Caco-2 (cell line): ENCODE measurements around the gene SKAP2. TPM values are rescaled to one million over a fixed set of nuclear protein-coding genes. Genes with fewer than 3 reads are reported as not detected.

Experiments used
- BruUV-seq: library from RNA; stranded (reverse); fragments of 400-500 nt; replicated peaks from 2 replicates; lab custom pipeline; 2021; lab: Mats Ljungman, UMichigan
- CTCF ChIA-PET: fragments of 300-600 bp; sonication (Branson Sonifier 250); formaldehyde crosslinking; loops from one replicate; lab custom pipeline; 2022; ENCODE audit warnings: antibody characterized with exemption; lab: Charles Lee
- POLR2A ChIA-PET: fragments of 300-600 bp; sonication (Branson Sonifier 250); formaldehyde crosslinking; loops from one replicate; lab custom pipeline; 2022; ENCODE audit warnings: antibody characterized with exemption; lab: Charles Lee
- DNase-seq, 2 experiments: peaks; one replicate each; pipeline versions ENCODE4 v3.0.0 to v3.0.0-alpha.2; 2020 to 2022
- H3K27me3 ChIP-seq: replicated peaks from 2 replicates; pipeline ENCODE4 v1.6.0; 2011; ENCODE audit warnings: low read length; ENCODE audit not compliant: control insufficient read depth, insufficient read depth
- H3K36me3 ChIP-seq: 2 replicates; pipeline ENCODE4 v1.5.1; 2011; ENCODE audit warnings: low read length; ENCODE audit not compliant: control insufficient read depth, insufficient read depth
- H3K4me1 ChIP-seq: fragments of 250-450 bp; sonication (Bioruptor Pico); 2 replicates; pipeline ENCODE4 v1.5.1; 2020; ENCODE audit warnings: mild to moderate bottlenecking
- H3K4me3 ChIP-seq: 2 replicates; pipeline ENCODE4 v1.5.1; 2011; ENCODE audit warnings: low read depth, mild to moderate bottlenecking, control low read depth, low read length
- H3K9me3 ChIP-seq: fragments of 250-450 bp; sonication (Bioruptor Pico); 2 replicates; pipeline ENCODE4 v1.5.1; 2020; ENCODE audit warnings: mild to moderate bottlenecking, moderate library complexity
- H3K27ac Mint-ChIP-seq: one replicate; pipeline ENCODE4 v1.8.0; 2022; ENCODE audit warnings: mixed read lengths; ENCODE audit not compliant: unreplicated experiment
- H3K27me3 Mint-ChIP-seq: one replicate; pipeline ENCODE4 v1.8.0; 2022; ENCODE audit warnings: mixed read lengths; ENCODE audit not compliant: insufficient read depth, unreplicated experiment
- H3K36me3 Mint-ChIP-seq: one replicate; pipeline ENCODE4 v1.8.0; 2022; ENCODE audit warnings: mild to moderate bottlenecking, mixed read lengths; ENCODE audit not compliant: insufficient read depth, unreplicated experiment
- H3K4me1 Mint-ChIP-seq: one replicate; pipeline ENCODE4 v1.8.0; 2022; ENCODE audit warnings: low read depth, mixed read lengths; ENCODE audit not compliant: unreplicated experiment
- H3K4me3 Mint-ChIP-seq: one replicate; pipeline ENCODE4 v1.8.0; 2022; ENCODE audit warnings: mild to moderate bottlenecking, moderate library complexity, mixed read lengths; ENCODE audit not compliant: unreplicated experiment
- H3K9me3 Mint-ChIP-seq: one replicate; pipeline ENCODE4 v1.8.0; 2022; ENCODE audit warnings: mixed read lengths; ENCODE audit not compliant: unreplicated experiment
- intact Hi-C: fragments of 100-400 bp; cut with micrococcal nuclease; formaldehyde crosslinking; loops from one replicate; pipeline ENCODE4 v1.10.0; 2022; ENCODE audit not compliant: unreplicated experiment
- total RNA-seq: library from RNA; stranded (reverse); gene quantifications from 2 replicates; pipeline ENCODE4 v1.2.3, GENCODE V29; 2022
- TF ChIP-seq, protein P1 (sequence below), 2 experiments: fragments of 200-600 bp in 1 of 2; IDR thresholded peaks; 1 replicate in 1 of 2; 2 replicates in 1 of 2; pipeline versions ENCODE4 v1.5.1 to v1.8.0; 2011 to 2022; ENCODE audit warnings: antibody characterized with exemption in 1 of 2, control low read depth in 1 of 2, inconsistent platforms in 1 of 2, low read depth in 1 of 2, low read length in 1 of 2, mild to moderate bottlenecking in 1 of 2, moderate library complexity in 1 of 2; ENCODE audit not compliant: insufficient read depth in 1 of 2, severe bottlenecking in 1 of 2, unreplicated experiment in 1 of 2

The SKAP2 gene
- total RNA-seq, 1 experiment from 2014 or later = 36.2 TPM

- intact Hi-C loops = no loop called here
- Histone ChIP-seq H3K36me3 (no peaks in the 10 kb centered on the region), H3K4me1 (no peaks in the 10 kb centered on the region), H3K9me3 (no peaks in the 10 kb centered on the region), H3K27me3 (no peaks in the 10 kb centered on the region), H3K4me3 (no peak overlapping the region)
- Mint-ChIP-seq H3K4me3 (no peak overlapping the region), H3K4me1 (no peaks in the 10 kb centered on the region), H3K27me3 (no peaks in the 10 kb centered on the region), H3K9me3 (no peaks in the 10 kb centered on the region), H3K27ac (no peak overlapping the region), H3K36me3 (no peaks in the 10 kb centered on the region)
- ChIA-PET CTCF (no interaction called here), POLR2A (no interaction called here)
- BruUV-seq = no TSS peak
- no peak for DNase-seq
- TF ChIP-seq, protein P1, sequence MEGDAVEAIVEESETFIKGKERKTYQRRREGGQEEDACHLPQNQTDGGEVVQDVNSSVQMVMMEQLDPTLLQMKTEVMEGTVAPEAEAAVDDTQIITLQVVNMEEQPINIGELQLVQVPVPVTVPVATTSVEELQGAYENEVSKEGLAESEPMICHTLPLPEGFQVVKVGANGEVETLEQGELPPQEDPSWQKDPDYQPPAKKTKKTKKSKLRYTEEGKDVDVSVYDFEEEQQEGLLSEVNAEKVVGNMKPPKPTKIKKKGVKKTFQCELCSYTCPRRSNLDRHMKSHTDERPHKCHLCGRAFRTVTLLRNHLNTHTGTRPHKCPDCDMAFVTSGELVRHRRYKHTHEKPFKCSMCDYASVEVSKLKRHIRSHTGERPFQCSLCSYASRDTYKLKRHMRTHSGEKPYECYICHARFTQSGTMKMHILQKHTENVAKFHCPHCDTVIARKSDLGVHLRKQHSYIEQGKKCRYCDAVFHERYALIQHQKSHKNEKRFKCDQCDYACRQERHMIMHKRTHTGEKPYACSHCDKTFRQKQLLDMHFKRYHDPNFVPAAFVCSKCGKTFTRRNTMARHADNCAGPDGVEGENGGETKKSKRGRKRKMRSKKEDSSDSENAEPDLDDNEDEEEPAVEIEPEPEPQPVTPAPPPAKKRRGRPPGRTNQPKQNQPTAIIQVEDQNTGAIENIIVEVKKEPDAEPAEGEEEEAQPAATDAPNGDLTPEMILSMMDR (IDR thresholded peaks at IDR 0.05; ENCODE audit: insufficient read depth in 1 of 2, low read depth in 1 of 2, low read length in 1 of 2, severe bottlenecking in 1 of 2, unreplicated experiment in 1 of 2) = no peak
These were observed 150.0 kb downstream of the SKAP2 start for GRCh38 chr7:26714438-26714837.

DNA sequence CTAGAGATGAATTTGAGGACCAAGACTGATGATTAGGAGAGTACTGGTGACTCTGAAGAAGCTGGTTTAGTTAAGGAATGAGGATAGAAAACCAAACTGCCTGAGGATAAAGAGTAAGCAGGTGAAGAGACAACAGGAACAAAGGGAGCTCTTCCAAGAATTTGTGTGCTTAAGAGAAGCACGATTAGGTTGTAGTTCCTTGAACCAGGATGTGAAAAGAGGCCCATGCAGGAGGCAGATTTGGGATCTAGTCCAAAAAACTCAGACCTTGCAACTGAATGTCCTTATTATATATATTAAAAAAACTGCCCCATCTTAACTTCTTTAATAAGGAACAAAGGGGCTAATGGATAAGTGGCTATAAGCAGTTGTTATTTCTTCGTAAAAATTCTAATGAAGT is 150.4 kb downstream of the SKAP2 start:
- no peaks in the 10 kb centered on the region for H3K9me3 ChIP-seq
- no peak overlapping the region for H3K4me3 ChIP-seq
- Mint-ChIP-seq H3K4me1 (no peaks in the 10 kb centered on the region), H3K27me3 (no peaks in the 10 kb centered on the region), H3K9me3 (no peaks in the 10 kb centered on the region), H3K4me3 (no peak overlapping the region), H3K36me3 (no peaks in the 10 kb centered on the region), H3K27ac (no peak overlapping the region)
- CTCF ChIA-PET = no interaction called here
- H3K27me3 ChIP-seq = no peaks in the 10 kb centered on the region
- H3K4me1 ChIP-seq = no peaks in the 10 kb centered on the region
- POLR2A ChIA-PET = no interaction called here
- no peaks in the 10 kb centered on the region for H3K36me3 ChIP-seq
- intact Hi-C loops = no loop called here
- TF ChIP-seq, protein P1 (IDR thresholded peaks at IDR 0.05; ENCODE audit: insufficient read depth in 1 of 2, low read depth in 1 of 2, low read length in 1 of 2, severe bottlenecking in 1 of 2, unreplicated experiment in 1 of 2) = no peak
- no peak for DNase-seq
- no TSS peak for BruUV-seq

DNA sequence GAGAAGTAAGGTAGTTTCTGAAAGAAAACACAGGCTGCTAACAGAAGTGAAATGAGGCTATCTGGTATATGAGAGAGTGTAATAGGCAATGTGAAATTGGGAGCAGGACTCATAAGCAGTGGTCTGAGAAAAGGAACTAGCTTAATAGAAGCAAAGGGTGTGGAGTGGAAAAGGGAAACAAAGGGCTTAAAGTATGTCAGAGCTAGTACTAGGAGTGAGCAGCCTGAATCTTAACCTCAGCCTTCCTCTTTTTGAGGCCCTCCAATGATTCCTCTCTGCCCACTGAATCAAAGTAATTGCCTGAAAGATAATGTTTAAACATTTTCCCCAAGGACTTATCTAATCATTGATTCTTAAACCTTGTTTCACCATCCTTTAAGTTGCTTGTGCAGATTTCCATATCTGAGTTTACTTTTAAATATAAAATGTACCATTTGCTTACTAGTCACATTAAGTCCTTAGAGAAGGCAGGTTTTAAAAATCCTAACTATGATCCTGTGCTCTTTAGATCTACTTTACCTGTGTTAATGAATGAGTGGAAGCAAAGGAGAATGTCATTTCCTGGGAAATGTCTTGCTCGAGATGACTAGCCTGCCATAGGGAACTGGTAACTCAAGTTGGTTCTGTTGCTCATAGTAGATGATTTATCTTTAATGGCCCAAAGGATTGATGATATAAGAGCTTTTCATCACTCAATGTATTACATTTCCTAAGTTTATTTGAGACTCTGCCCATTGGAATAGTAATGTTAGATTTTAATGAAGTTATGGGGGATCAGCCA is 155.0 kb downstream of the SKAP2 start:
- H3K4me1 ChIP-seq = no peaks in the 10 kb centered on the region
- TF ChIP-seq, protein P1 (IDR thresholded peaks at IDR 0.05; ENCODE audit: insufficient read depth in 1 of 2, low read depth in 1 of 2, low read length in 1 of 2, severe bottlenecking in 1 of 2, unreplicated experiment in 1 of 2) = no peak
- H3K4me3 ChIP-seq = no peak overlapping the region
- POLR2A ChIA-PET = no interaction called here
- no TSS peak for BruUV-seq
- Mint-ChIP-seq H3K36me3 (no peaks in the 10 kb centered on the region), H3K9me3 (no peaks in the 10 kb centered on the region), H3K27me3 (no peaks in the 10 kb centered on the region), H3K4me3 (no peak overlapping the region), H3K4me1 (peaks cover 6% of the 10 kb centered on the region), H3K27ac (no peak overlapping the region)
- H3K9me3 ChIP-seq = no peaks in the 10 kb centered on the region
- no peaks in the 10 kb centered on the region for H3K27me3 ChIP-seq
- no peak for DNase-seq
- H3K36me3 ChIP-seq = no peaks in the 10 kb centered on the region
- CTCF ChIA-PET = no interaction called here
- intact Hi-C loops = no loop called here
